HG02840 (cell line): ENCODE data around the gene HMCN2.
"Not testable (repeated sequence)": the region's sequence is repeated elsewhere in the genome, so short reads cannot be mapped to it uniquely, and the experiment has no call there.

Experiments
- ATAC-seq: cut with Tn5 transposase; IDR thresholded peaks from one replicate; pipeline ENCODE4 v1.9.1; 2021; ENCODE audit warnings: mild to moderate bottlenecking, moderate library complexity, moderate number of reproducible peaks; ENCODE audit not compliant: unreplicated experiment, low FRiP score

The HMCN2 gene

DNA sequence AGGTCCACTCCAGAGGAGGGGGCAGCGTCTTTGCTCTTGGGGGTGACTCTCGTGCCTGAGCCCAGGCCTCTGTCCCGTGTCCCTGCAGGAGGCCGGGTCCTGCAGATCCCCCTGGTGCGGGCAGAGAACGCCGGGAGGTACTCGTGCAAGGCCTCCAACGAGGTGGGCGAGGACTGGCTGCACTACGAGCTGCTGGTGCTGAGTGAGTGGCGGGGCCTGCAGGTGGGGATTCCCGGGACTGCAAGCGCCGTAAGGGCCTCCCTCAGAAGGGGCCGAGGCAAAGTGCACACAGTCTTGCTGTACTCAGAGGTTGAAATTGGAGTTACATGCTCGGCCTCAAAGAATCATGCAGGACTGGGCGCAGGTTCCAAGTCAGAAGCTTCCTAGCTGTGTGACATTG, 116.5 kb downstream of the HMCN2 start:
- ATAC-seq, result no peak

DNA sequence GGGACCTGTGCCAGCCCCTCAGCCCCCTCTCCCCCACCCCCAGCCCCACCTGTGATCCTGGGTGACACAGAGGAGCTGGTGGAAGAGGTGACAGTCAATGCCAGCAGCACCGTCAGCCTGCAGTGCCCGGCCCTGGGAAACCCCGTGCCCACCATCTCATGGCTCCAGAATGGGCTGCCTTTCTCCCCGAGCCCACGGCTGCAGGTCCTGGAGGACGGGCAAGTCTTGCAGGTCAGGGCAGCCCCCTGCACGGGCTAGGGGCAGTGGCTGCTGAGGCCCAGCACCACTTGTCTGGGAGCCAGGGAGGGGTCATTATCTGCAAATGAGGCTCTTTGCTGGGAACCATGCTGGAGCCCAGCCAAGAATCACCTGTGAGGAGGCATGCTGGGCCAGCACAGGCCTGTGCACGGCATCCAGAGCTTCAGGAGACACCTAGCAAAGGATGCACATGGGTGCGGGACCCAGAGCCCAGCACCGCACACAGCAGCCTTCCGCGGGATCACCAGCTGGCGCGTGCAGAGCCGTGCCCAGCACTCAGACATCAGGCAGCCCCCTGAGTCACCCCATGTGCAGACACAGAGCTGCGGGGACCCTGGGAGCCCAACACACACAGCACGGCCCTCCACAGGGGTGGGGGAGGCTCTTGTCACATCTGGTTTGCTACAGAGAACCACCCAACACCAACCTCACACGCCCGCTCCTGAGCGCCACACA, 117.2 kb downstream of the HMCN2 start:
- ATAC-seq, result no peak

DNA sequence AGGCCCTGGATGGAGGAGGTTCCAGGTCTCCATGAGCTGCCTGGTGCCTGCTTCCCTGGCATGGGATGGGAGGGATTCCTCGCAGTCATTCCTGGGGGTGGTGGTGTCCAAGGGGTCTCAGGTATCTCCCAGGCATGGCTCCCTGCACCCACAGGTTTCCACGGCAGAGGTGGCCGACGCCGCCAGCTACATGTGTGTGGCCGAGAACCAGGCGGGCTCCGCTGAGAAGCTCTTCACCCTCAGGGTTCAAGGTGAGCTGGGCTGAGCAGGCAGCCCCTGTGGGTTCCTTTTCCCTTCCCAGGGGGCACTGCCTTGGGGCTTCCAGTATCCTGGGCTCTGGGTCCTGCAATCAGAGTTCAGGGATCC, 117.8 kb downstream of the HMCN2 start:
- ATAC-seq, result no peak

DNA sequence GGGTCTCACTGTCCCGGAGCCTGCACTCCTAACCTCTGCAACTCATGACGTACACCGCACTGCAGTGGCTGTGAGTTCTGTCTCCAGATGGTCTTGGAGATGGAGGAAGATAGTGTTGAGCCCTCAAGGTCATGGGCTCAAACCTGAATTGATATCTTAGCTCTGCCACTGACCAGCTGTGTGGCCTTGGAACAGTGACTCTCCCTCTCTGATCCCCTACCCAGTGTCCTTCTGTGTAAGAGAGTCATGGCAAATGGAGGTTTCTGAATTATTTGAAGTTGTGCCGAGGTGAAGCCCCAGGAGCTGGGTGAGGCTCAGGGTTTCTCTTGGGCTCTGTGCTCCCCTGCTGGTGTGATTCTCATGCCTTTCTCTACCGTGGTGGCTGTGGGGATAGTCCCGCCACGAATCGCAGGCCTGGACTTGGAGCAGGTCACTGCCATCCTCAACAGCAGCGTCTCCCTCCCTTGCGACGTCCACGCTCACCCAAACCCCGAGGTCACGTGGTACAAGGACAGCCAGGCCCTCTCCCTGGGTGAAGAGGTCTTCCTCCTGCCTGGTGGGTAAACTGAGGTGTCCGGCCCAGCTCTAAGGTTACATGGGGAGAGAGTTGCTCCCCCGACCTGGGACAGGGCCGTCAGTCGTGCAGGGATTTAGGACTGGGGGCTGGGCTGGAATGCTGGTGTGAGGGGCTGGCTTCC, 118.6 kb downstream of the HMCN2 start:
- ATAC-seq, result no peak

DNA sequence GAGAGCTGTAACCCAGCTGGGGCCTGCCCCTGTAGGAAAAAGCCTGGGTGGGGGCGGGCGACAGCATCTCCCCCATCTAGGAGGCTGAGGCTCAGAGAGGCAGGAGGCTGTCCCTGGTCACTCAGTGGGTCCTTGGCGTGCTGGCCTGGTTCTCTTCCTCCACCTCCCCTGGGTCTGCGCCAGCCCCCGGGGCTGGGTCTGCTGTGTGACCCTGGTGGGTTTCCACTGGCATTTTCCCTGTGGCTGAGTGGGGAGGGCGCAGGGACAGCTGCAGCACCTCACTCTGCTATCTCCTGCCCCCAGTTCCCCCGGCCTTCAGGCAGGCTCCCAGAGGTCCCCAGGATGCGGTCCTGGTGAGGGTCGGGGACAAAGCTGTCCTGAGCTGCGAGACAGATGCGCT, 119.7 kb downstream of the HMCN2 start:
- no peak for ATAC-seq

DNA sequence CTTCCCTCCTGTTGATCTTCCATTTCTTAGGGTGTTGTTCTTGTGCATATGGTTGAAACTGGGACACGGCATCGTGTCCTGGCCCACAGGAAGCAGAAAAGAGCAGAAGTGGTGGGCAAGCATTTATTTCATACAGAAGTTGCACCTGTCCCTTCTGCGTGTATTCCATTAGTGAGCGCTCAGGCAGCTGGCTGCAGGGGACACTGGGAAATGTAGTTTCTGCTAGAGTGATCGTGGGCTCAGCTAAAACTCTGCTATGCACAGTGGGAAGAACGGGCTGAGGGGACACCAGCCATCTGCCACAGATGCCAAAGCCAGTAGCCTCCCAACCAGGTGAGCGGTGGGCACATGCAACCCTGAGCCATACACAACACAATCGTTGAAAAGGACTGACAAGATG, 121.8 kb downstream of the HMCN2 start:
- no peak for ATAC-seq

DNA sequence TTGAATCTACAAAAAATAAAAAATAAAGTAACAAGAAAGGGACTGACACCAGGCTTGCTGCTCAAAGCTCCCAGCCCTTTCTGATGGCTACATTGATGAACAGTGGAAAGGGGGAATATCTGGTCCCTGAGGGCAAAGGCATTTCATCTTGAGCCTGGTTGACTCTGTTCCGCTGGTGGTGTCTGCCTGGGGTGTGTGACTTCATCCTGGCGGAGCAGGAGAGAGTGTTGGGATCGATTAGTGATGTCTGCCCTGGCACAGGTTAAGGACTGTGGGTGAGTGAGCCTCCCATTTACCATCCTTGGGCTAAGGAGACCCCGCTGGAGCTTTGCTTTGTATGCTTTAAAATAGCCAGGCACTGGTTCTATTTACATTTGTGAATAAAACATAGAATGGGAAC, 122.3 kb downstream of the HMCN2 start:
- ATAC-seq, result no peak

DNA sequence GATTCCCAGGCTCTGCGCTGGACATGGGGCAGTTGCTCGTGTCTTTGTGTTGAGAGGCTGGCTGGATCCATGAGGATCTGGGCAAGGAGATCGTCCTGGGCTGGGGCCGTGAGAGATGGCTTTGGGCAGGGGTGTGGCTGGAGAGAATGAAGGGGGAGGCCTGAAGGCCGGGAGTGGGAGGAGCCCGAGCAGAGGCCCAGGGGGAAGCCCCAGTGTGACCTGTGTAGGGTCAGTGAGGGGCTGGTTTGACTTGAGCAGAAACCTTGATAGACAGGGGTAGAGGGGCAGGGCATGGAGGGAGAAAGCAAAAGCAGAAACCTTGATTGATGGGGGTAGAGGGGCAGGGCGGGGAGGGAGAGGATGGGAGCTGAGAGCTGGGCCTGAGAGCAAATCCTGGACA, 124.8 kb downstream of the HMCN2 start:
- no peak for ATAC-seq

DNA sequence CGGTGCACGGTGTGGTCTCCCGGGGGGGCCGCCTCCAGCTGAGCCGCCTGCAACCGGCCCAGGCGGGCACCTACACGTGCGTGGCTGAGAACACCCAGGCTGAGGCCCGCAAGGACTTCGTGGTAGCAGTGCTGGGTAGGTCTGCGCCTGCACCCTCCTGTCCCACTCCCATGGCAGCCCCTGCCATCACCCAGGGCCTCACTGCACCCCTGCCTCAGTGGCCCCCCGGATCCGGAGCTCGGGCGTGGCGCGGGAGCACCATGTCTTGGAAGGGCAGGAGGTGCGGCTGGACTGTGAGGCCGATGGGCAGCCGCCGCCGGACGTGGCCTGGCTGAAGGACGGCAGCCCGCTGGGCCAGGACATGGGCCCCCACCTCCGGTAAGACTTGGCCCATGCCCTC, 125.4 kb downstream of the HMCN2 start:
- ATAC-seq, result no peak

DNA sequence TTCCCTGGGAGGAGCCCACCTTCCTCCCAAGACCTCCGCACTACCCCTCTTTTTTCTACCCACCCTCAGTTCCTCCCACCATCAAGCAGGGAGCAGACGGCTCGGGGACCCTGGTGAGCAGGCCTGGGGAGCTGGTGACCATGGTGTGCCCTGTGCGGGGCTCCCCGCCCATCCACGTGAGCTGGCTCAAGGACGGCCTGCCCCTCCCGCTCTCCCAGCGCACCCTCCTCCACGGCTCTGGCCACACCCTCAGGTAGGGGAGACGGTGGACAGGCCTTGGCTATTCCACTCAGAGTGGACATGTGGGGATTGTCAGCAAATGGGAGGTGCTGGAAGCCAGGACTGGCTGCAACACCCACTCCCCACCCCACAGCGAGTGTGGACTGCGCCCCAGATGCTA, 126.3 kb downstream of the HMCN2 start:
- ATAC-seq, result no peak

DNA sequence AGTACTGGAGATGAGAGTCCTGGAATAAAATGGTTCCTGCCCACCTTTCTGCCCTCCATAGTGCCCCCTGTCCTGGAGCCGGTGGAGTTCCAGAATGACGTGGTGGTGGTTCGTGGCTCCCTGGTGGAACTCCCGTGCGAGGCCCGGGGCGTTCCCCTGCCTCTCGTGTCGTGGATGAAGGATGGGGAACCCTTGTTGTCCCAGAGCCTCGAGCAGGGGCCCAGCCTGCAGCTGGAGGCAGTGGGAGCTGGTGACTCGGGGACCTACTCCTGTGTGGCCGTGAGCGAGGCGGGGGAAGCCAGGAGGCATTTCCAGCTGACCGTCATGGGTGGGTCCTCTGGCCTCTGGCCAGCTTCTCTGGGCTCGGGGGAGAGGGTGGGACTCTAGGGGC, 128.1 kb downstream of the HMCN2 start:
- ATAC-seq, result no peak

DNA sequence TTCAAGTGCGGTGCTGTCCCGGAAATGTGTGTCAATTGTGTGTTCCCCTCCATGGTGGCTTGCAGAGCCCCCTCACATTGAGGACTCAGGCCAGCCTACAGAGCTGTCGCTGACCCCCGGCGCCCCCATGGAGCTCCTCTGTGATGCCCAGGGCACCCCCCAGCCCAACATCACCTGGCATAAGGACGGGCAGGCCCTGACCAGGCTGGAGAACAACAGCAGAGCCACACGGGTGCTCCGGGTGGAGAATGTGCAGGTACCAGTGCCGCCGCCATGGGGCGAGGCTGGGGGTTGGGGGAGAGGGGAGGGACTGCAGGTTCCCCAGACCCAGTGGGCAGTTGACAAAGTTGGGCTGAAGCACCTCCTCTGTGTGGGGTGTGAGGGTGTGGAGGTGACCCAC, 128.8 kb downstream of the HMCN2 start:
- no peak for ATAC-seq

DNA sequence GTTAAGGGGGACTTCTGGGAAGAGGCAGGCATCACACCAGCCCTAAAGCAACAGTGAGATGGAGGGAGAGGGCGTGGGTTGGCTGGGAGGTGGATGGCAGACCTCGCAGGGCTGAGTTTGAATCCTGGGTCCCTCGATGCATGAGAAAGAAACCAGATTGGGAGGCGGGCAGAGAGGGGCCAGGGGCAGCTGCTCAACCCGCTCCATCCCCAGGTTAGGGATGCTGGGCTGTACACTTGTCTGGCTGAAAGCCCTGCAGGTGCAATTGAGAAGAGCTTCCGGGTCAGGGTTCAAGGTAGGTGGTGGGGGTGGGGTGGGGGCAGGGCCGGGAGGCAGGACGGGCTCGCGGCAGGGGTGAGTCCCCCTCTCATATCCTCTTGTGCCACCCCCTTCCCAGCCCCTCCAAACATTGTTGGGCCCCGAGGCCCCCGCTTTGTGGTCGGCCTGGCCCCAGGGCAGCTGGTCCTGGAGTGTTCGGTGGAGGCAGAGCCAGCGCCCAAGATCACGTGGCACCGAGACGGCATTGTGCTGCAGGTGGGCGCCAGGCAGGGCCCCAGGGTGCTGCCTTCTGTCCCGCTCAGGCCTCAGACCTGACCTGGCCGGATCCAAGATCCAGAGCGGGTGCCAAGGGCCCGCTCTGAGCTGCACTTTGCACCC, 129.4 kb downstream of the HMCN2 start:
- no peak for ATAC-seq

DNA sequence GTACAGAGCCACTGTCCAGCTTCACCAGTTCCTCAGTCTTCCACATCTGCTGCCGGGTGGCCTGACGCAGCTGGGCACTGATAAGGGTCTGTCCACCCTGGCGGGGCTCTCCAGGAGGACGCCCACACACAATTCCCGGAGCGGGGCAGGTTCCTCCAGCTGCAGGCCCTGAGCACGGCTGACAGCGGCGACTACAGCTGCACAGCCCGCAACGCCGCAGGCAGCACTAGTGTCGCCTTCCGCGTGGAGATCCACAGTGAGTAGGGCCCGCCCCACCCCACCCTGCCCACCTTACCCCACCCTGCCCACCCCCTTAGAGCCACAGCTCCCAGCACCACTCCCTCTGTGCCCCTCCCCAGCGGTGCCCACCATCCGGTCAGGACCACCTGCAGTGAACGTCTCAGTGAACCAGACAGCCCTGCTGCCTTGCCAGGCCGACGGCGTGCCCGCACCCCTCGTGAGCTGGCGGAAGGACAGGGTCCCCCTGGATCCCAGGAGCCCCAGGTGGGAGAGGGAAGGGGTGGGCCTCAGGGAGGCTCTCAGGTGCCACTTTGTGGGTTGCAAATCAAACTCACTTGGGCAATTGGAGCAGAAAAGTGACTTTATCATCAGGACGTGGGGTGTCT, 130.4 kb downstream of the HMCN2 start:
- ATAC-seq, result no peak

DNA sequence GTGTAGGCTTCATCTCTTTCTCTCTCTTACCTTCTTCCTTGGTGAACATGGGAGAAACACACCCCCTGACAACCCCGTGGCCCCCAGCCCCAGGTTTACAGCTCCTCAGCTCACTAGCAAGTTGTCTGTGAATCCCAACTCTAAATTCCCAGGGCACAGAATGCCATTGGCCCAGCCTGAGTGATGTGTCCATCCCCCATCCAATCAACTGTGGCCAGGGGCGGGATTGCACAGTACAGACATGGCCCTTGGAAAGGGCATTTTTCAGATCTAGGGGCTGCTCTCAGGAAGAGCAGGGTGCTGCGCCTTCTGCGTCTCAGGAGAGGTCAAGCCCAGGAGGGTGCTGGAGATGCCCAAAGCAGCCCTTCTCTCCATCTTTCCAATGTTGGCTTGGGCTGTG, 131.0 kb downstream of the HMCN2 start:
- no peak for ATAC-seq

DNA sequence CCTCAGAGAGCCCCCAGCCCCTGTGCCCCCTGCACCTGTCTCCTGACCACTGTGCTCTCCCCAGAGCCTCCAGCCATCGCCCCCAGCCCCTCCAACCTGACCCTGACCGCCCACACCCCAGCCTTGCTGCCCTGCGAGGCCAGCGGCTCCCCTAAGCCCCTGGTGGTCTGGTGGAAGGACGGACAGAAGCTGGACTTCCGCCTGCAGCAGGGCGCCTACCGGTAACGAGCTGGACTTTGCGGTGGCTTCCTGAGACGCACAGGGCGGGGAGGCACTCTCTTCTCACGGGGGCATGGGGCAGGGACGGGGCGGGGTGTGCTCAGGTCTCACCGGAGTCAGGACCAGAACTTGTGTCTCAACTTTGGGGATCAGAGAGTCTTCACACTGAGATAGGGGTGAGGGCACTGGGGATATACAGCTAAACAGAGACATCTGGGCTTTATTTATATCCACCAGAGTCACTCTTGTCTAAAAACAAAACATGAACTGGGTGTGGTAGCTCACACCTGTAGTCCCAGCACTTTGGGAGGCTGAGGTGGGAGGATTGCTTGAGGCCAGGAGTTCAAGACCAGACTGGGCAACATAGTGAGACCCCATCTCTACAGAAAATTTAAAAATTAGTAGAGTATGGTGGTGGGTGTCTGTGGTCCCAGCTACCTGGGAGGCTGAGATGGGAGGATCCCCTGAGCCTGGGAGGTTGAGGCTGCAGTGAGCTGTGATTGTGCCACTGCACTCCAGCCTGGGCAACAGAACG, 133.1 kb downstream of the HMCN2 start:
- no peak for ATAC-seq

DNA sequence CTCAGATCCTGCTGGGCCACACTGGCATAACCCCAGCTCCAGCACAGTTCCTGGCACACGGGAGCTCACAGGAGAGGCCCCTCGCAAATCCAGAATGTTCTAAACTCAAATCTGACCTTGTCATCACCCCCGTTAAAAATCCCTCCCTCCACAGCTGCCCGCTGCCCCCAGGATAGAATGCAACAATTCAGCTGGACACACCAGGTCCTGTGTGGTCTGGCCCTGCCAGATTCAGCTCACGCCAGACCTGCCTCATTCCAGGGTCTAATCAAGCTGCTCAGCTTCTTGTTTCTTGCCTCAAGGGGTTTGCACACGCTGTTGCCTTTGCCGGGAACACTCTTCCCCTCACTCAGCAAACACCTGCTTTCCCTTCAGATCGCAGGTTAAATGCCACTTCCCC, 134.2 kb downstream of the HMCN2 start:
- ATAC-seq, result no peak

DNA sequence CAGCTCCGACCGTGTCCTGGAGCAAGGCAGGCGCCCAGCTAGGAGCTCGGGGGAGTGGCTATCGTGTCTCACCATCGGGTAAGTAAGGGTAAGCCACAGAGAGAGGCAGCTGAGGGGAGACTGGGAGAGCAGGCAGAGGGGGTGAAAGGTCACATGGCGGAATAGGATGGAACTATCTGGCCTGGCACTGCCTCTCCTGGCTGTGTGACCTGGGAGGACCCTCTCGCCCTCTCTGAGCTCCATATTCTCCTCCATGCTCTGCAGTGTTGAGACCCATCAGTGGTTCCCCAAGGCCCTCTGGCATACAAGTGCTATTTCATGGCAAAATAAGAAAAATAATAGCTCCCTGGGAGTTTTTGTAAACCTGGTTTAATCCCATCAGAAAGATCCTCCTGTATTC, 135.3 kb downstream of the HMCN2 start:
- no peak for ATAC-seq

DNA sequence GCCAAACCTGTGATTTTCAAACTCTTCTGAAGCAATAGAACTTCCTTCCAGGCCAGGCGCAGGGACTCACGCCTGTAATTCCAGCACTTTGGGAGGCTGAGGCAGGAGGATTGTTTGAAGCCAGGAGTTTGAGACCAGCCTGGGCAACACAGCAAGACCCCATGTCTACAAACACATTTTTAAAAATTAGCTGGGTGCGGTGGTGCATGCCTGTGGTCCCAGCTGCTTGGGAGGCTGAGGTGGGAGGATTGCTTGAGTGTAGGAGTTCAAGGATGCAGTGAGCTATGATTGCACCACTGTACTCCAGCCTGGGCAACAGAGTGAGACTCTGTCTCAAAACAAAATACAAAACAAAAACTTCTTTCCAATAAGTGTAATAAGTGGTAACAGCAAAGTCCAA, 136.2 kb downstream of the HMCN2 start:
- ATAC-seq, result not testable (repeated sequence)

DNA sequence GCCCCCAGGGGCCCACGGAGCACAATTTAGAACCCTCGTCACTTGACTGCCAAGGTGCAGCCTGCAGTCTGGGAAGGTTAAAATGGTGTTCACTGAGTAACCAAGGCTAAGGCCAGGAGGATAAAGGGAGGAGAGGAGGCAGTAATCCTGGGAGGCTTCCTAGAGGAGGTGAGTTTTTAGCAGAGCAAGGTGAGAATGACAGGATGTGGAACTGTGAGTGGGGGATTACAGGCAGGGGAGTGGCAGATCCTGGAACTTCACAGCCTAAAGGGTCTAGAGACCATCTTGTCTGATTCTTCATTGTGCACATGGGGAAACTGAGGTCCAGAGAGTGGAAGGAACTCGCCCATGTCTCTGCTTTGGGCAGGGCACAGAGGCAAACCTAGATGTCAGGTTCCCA, 136.7 kb downstream of the HMCN2 start:
- ATAC-seq, result no peak
